ENCODE data around the gene SYTL4.

GRCh38 chrX:100643212-100643611 lies 88.7 kb downstream of the SYTL4 start:
- TF ChIP-seq, protein P1, sequence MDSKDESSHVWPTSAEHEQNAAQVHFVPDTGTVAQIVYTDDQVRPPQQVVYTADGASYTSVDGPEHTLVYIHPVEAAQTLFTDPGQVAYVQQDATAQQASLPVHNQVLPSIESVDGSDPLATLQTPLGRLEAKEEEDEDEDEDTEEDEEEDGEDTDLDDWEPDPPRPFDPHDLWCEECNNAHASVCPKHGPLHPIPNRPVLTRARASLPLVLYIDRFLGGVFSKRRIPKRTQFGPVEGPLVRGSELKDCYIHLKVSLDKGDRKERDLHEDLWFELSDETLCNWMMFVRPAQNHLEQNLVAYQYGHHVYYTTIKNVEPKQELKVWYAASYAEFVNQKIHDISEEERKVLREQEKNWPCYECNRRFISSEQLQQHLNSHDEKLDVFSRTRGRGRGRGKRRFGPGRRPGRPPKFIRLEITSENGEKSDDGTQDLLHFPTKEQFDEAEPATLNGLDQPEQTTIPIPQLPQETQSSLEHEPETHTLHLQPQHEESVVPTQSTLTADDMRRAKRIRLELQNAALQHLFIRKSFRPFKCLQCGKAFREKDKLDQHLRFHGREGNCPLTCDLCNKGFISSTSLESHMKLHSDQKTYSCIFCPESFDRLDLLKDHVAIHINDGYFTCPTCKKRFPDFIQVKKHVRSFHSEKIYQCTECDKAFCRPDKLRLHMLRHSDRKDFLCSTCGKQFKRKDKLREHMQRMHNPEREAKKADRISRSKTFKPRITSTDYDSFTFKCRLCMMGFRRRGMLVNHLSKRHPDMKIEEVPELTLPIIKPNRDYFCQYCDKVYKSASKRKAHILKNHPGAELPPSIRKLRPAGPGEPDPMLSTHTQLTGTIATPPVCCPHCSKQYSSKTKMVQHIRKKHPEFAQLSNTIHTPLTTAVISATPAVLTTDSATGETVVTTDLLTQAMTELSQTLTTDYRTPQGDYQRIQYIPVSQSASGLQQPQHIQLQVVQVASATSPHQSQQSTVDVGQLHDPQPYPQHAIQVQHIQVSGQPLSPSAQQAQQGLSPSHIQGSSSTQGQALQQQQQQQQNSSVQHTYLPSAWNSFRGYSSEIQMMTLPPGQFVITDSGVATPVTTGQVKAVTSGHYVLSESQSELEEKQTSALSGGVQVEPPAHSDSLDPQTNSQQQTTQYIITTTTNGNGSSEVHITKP (tag by site-specific recombination; IDR thresholded peaks at IDR 0.05) = no peak
- TF ChIP-seq, protein P2, sequence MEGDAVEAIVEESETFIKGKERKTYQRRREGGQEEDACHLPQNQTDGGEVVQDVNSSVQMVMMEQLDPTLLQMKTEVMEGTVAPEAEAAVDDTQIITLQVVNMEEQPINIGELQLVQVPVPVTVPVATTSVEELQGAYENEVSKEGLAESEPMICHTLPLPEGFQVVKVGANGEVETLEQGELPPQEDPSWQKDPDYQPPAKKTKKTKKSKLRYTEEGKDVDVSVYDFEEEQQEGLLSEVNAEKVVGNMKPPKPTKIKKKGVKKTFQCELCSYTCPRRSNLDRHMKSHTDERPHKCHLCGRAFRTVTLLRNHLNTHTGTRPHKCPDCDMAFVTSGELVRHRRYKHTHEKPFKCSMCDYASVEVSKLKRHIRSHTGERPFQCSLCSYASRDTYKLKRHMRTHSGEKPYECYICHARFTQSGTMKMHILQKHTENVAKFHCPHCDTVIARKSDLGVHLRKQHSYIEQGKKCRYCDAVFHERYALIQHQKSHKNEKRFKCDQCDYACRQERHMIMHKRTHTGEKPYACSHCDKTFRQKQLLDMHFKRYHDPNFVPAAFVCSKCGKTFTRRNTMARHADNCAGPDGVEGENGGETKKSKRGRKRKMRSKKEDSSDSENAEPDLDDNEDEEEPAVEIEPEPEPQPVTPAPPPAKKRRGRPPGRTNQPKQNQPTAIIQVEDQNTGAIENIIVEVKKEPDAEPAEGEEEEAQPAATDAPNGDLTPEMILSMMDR (tag by site-specific recombination; IDR thresholded peaks at IDR 0.05) = no peak
- no peak for TF ChIP-seq HOXD13 (CRISPR knock-in tag; IDR thresholded peaks at IDR 0.05; ENCODE audit: borderline replicate concordance)
- no peak for TF ChIP-seq ZNF169 (tag by site-specific recombination; IDR thresholded peaks at IDR 0.05)
- no peak for TF ChIP-seq KLF9 (tag by site-specific recombination; IDR thresholded peaks at IDR 0.05; ENCODE audit: low read depth)
- no peak for TF ChIP-seq ZNF830 (tag by site-specific recombination; IDR thresholded peaks at IDR 0.05; ENCODE audit: low read depth)
- TF ChIP-seq TRIM28 (IDR thresholded peaks at IDR 0.05; ENCODE audit: borderline replicate concordance, low read length) = no peak
- no peak for TF ChIP-seq ZNF473 (tag by site-specific recombination; IDR thresholded peaks at IDR 0.05)
- no peak for TF ChIP-seq ZNF623 (tag by site-specific recombination; IDR thresholded peaks at IDR 0.05)
- no peak for TF ChIP-seq ZEB2 (tag by site-specific recombination; IDR thresholded peaks at IDR 0.05)
- TF ChIP-seq ZNF560 (tag by site-specific recombination; IDR thresholded peaks at IDR 0.05; ENCODE audit: borderline replicate concordance) = no peak

All from HEK293 (cell line).